ENCODE measurements around the gene INPP5B. TPM values are rescaled to one million over a fixed set of nuclear protein-coding genes. Genes with fewer than 3 reads are reported as not detected.
A peak's percentile ranks its signal among the peaks of the same experiment; 100 is the strongest.

Gene INPP5B
- total and polyA plus RNA-seq, 9 of the 15 experiments (the other 6 are each of a cell fraction or from before 2014, with no cell fraction given) = 14.1 to 28.7 (median 20.9) TPM

DNA sequence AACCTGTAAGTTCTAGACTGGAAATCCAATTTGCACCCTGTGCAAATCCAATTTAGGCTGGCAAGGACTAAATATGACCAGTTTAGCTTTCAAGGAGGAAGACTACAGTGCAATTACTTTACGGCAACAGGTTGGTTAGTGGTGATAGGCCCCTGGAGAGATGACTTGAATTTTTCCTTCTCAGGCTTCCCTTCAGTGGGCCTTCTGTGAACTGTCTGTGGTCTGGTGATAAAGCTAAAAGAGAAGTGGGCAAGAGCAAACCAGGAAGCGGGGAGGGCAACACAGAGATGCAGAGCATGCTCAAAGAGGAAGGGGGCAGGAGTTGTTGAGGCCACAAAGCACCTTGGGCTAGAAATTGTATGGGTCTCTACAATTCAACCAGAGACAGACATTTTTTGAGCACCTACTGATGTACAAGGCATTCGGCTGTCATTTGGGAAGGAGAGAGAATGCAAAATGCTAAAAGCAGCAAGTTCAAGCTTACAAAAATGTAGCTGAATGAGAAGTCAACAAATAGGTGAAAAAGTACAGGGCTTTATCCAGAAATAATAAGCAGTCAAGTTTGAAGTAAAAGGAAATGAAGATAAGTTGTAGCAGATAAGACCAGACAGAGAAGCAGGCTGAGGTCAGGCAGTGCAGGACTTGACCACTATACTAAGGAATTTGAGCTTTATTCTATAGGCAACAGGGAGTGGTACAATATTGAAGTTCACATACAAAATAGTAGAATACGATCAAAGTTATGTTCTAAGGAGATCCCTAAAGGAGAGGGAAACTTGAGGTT is 23.9 kb downstream of the INPP5B start (continued):
- TF ChIP-seq IFI16 (CRISPR knock-in tag; IDR thresholded peaks at IDR 0.05) = 0 out of 2 replicates have a peak, but pooled peaks have one; percentile 22
- TF ChIP-seq, protein P1, sequence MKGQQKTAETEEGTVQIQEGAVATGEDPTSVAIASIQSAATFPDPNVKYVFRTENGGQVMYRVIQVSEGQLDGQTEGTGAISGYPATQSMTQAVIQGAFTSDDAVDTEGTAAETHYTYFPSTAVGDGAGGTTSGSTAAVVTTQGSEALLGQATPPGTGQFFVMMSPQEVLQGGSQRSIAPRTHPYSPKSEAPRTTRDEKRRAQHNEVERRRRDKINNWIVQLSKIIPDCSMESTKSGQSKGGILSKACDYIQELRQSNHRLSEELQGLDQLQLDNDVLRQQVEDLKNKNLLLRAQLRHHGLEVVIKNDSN (CRISPR knock-in tag; IDR thresholded peaks at IDR 0.05) = no peak
- TF ChIP-seq SMARCA5 (IDR thresholded peaks at IDR 0.05) = no peak
- TF ChIP-seq ZNF124 (CRISPR knock-in tag; IDR thresholded peaks at IDR 0.05) = no peak
- 0 out of 2 replicates have a peak, but pooled peaks have one; percentile 11 for TF ChIP-seq PHF21A (IDR thresholded peaks at IDR 0.05; ENCODE audit: borderline replicate concordance, low read depth)
- TF ChIP-seq SMAD4 (CRISPR knock-in tag; conservative IDR thresholded peaks at IDR 0.05) = peak; percentile 86
- TF ChIP-seq ZNF184 (CRISPR knock-in tag; IDR thresholded peaks at IDR 0.05) = no peak
- no peak for TF ChIP-seq GTF2A2 (tag; IDR thresholded peaks at IDR 0.05)
- TF ChIP-seq ZNF311 (CRISPR knock-in tag; IDR thresholded peaks at IDR 0.05) = no peak
- TF ChIP-seq E2F3 (CRISPR knock-in tag; IDR thresholded peaks at IDR 0.05) = no peak; the same call in 1 of the 2 replicates
- TF ChIP-seq AFF1 (IDR thresholded peaks at IDR 0.05; ENCODE audit: low read depth in 1 of 2, partially characterized antibody in 2 of 2) = peak in 1 of 2 experiments; percentile 54
- TF ChIP-seq FOXA3 (CRISPR knock-in tag; conservative IDR thresholded peaks at IDR 0.05 in 1 of 2, IDR thresholded peaks at IDR 0.05 in 1 of 2) = no peak
- TF ChIP-seq ZEB2 (IDR thresholded peaks at IDR 0.05) = 0 out of 2 replicates have a peak, but pooled peaks have one; percentile 56
- no peak for TF ChIP-seq RBM25 (IDR thresholded peaks at IDR 0.05; ENCODE audit: low read depth, low read length, severe bottlenecking)
- TF ChIP-seq LCOR (CRISPR knock-in tag; IDR thresholded peaks at IDR 0.05) = peak; percentile 69; the same call in 1 of the 2 replicates
- TF ChIP-seq POLR2AphosphoS5 (IDR thresholded peaks at IDR 0.05; ENCODE audit: control insufficient read depth, insufficient read depth, low read depth, low read length) = peak; percentile 86
- peak; percentile 86 to 89 for TF ChIP-seq NRF1 (conservative IDR thresholded peaks at IDR 0.05 in 1 of 2, IDR thresholded peaks at IDR 0.05 in 1 of 2)
- TF ChIP-seq MTA3 (IDR thresholded peaks at IDR 0.05; ENCODE audit: borderline replicate concordance) = peak; percentile 88; the same call in 1 of the 2 replicates
- no peak for TF ChIP-seq ZNF780A (CRISPR knock-in tag; IDR thresholded peaks at IDR 0.05)
- TF ChIP-seq SMARCB1 (IDR thresholded peaks at IDR 0.05; ENCODE audit: insufficient read length, low read depth) = peak; percentile 10
- no peak for TF ChIP-seq RHOXF2B (CRISPR knock-in tag; conservative IDR thresholded peaks at IDR 0.05)
- TF ChIP-seq ZNF830 (CRISPR knock-in tag; IDR thresholded peaks at IDR 0.05) = no peak
- TF ChIP-seq, protein P2, sequence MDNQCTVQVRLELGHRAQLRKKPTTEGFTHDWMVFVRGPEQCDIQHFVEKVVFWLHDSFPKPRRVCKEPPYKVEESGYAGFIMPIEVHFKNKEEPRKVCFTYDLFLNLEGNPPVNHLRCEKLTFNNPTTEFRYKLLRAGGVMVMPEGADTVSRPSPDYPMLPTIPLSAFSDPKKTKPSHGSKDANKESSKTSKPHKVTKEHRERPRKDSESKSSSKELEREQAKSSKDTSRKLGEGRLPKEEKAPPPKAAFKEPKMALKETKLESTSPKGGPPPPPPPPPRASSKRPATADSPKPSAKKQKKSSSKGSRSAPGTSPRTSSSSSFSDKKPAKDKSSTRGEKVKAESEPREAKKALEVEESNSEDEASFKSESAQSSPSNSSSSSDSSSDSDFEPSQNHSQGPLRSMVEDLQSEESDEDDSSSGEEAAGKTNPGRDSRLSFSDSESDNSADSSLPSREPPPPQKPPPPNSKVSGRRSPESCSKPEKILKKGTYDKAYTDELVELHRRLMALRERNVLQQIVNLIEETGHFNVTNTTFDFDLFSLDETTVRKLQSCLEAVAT (IDR thresholded peaks at IDR 0.05) = 0 out of 4 replicates have a peak, but pooled peaks of 1 of the 2 experiments have one; percentile 57
- TF ChIP-seq PYGO2 (tag; IDR thresholded peaks at IDR 0.05) = no peak

Measured in K562 (cell line).